Suprapubic skin (tissue), 4 donors: Measurements from ENCODE around the gene BPIFB4. TPM values are rescaled to one million over a fixed set of nuclear protein-coding genes. Genes with fewer than 3 reads are reported as not detected.
"Not testable (repeated sequence)": the region's sequence is repeated elsewhere in the genome, so short reads cannot be mapped to it uniquely, and the experiment has no call there.

ENCODE experiments used
- DNase-seq, 2 donors: peaks; one replicate each; pipeline ENCODE4 v3.0.0-alpha.2; 2019; ENCODE audit warnings: low spot score in 2 of 2
- H3K27ac ChIP-seq: fragments of 200-600 bp; sonication (generic); one replicate; pipeline ENCODE4 v1.5.1; 2019
- H3K27me3 ChIP-seq: fragments of 200-600 bp; sonication (generic); one replicate; pipeline ENCODE4 v1.5.1; 2019
- H3K36me3 ChIP-seq: fragments of 200-600 bp; sonication (generic); one replicate; pipeline ENCODE4 v1.5.1; 2019
- H3K4me1 ChIP-seq: fragments of 200-600 bp; sonication (generic); one replicate; pipeline ENCODE4 v1.5.1; 2019
- H3K4me3 ChIP-seq: fragments of 200-600 bp; sonication (generic); one replicate; pipeline ENCODE4 v1.5.1; 2019; ENCODE audit warnings: mild to moderate bottlenecking
- H3K9me3 ChIP-seq: fragments of 200-600 bp; sonication (generic); one replicate; pipeline ENCODE4 v1.5.1; 2019
- EP300 ChIP-seq: sonication (generic); formaldehyde crosslinking; IDR thresholded peaks from one replicate; pipeline ENCODE4 v1.6.1; 2017; ENCODE audit warnings: antibody characterized with exemption
- POLR2A ChIP-seq, 2 donors: fragments of 450-650 bp; IDR thresholded peaks; one replicate each; pipeline ENCODE4 v1.6.1; 2017; ENCODE audit warnings: antibody characterized with exemption in 2 of 2, mild to moderate bottlenecking in 2 of 2, moderate library complexity in 2 of 2
- POLR2AphosphoS5 ChIP-seq, 3 donors: sonication (generic); formaldehyde crosslinking; IDR thresholded peaks; one replicate each; pipeline ENCODE4 v1.6.1; 2017; ENCODE audit warnings: antibody characterized with exemption in 3 of 3
- WGBS: methylation state at CpG from one replicate; pipeline ENCODE4 v1.1.5; 2018; 5-methylcytosine and 5-hydroxymethylcytosine counted together
- total RNA-seq, 4 donors: library from RNA; depleted of rRNA; stranded (reverse); fragments of >200 nt; gene quantifications; one replicate each; pipeline ENCODE4 v1.1.0, GENCODE V29; 2016
- TF ChIP-seq, protein P1 (sequence below), 2 donors: fragments of 200-600 bp in 1 of 2; fragments of 450-650 bp in 1 of 2; sonication (generic) in 1 of 2; IDR thresholded peaks; one replicate each; pipeline ENCODE4 v1.5.1; 2016 to 2019; ENCODE audit warnings: antibody characterized with exemption in 2 of 2, mild to moderate bottlenecking in 1 of 2, moderate library complexity in 1 of 2

The BPIFB4 gene
- total RNA-seq, 4 donors from 2014 or later = not detected

GRCh38 chr20:33042983-33043730 is 36.3 kb upstream of the BPIFB4 start:
- H3K4me1 ChIP-seq = no peaks in the 10 kb centered on the region
- H3K36me3 ChIP-seq = no peaks in the 10 kb centered on the region
- H3K4me3 ChIP-seq = no peak overlapping the region
- TF ChIP-seq POLR2AphosphoS5 (IDR thresholded peaks at IDR 0.05) (no peak), POLR2A (IDR thresholded peaks at IDR 0.05) (no peak), EP300 (no peak)
- TF ChIP-seq, protein P1, sequence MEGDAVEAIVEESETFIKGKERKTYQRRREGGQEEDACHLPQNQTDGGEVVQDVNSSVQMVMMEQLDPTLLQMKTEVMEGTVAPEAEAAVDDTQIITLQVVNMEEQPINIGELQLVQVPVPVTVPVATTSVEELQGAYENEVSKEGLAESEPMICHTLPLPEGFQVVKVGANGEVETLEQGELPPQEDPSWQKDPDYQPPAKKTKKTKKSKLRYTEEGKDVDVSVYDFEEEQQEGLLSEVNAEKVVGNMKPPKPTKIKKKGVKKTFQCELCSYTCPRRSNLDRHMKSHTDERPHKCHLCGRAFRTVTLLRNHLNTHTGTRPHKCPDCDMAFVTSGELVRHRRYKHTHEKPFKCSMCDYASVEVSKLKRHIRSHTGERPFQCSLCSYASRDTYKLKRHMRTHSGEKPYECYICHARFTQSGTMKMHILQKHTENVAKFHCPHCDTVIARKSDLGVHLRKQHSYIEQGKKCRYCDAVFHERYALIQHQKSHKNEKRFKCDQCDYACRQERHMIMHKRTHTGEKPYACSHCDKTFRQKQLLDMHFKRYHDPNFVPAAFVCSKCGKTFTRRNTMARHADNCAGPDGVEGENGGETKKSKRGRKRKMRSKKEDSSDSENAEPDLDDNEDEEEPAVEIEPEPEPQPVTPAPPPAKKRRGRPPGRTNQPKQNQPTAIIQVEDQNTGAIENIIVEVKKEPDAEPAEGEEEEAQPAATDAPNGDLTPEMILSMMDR (IDR thresholded peaks at IDR 0.05) = no peak
- peaks cover 4% of the 10 kb centered on the region for H3K27me3 ChIP-seq
- H3K27ac ChIP-seq = no peak overlapping the region
- 57% methylated on average over 2 of the region's 2 CpGs for WGBS
- DNase-seq = no peak
- H3K9me3 ChIP-seq = no peaks in the 10 kb centered on the region

DNA sequence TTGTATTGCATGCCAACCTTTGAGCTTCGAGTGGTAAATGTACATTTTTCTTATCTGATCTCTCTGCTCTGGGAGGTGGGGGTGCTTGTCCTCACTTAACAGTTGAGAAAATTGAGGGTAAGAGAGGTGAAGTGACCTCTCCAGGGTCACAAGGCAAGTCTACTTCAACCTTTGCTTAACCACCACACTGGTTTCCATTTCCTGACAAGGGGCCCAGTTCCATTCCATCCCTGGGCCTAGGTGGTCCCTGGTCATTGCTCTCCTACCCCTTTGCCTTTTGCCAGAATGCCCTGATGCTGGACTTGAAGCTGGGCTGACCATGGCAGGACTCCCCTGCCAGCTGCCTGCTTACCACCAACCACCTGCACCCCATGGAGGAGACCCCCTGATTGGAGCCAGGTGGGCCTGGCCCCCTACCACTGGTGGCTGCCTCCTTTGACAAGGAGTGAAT is 35.7 kb upstream of the BPIFB4 start:
- WGBS = 50% methylated on average over 1 of the region's 1 CpG
- Histone ChIP-seq H3K4me1 (no peaks in the 10 kb centered on the region), H3K4me3 (no peak overlapping the region), H3K9me3 (no peaks in the 10 kb centered on the region), H3K36me3 (no peaks in the 10 kb centered on the region), H3K27ac (no peak overlapping the region), H3K27me3 (peaks cover under 1% of the 10 kb centered on the region)
- TF ChIP-seq POLR2A (IDR thresholded peaks at IDR 0.05) = no peak
- DNase-seq = no peak

DNA sequence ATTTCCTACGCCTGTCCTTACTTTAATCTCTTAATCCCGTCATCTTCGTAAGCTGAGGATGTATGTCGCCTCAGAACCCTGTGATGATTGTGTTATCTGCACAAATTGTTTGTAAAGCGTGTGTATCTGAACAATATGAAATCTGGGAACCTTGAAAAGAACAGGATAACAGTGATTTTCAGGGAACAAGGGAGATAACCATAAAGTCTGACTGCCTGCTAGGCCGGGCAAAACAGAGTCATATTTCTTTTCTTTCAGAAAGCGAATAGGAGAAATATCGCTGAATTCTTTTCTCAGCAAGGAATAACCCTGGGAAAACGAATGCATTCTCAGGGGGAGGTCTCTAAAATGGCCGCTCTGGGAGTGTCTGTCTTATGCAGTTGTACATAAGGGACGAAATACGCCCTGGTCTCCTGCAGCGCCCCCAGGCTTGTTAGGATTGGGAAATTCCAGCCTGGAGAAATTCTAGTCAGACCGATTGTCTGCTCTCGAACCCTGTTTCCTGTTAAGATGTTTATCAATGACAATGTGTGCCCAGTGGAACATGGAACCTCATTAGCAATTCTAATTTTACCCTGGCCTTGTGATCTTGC is 34.2 kb upstream of the BPIFB4 start:
- H3K9me3 ChIP-seq, H3K4me1 ChIP-seq, H3K36me3 ChIP-seq, DNase-seq, H3K27ac ChIP-seq, H3K4me3 ChIP-seq, H3K27me3 ChIP-seq: not testable (repeated sequence)
- 82% methylated on average over 15 of the region's 15 CpGs for WGBS

DNA sequence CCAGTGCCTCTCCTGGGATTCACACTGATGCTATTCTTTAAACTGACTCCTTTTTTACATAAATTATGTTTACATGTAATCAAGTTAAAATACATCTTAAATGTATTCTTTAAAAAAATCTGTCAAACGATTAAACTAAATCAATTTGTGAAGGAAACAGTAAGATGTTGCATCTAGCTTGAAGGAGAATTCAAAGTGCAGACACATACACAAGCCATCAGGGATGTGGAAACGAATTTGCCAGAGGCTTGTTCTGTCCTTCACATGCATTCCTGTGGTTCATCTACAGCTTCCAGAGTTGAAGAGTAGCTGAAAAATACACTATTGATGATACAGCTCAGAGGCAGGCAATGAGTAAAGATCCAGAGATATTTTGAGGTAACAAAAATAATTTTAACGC is 33.0 kb upstream of the BPIFB4 start:
- 77% methylated on average over 3 of the region's 3 CpGs for WGBS
- Histone ChIP-seq H3K4me1 (no peaks in the 10 kb centered on the region), H3K36me3 (no peaks in the 10 kb centered on the region), H3K9me3 (no peaks in the 10 kb centered on the region), H3K4me3 (no peak overlapping the region), H3K27ac (no peak overlapping the region), H3K27me3 (no peaks in the 10 kb centered on the region)
- no peak for DNase-seq
- TF ChIP-seq, protein P1 (IDR thresholded peaks at IDR 0.05) = no peak
- no peak for TF ChIP-seq EP300
- TF ChIP-seq POLR2A (IDR thresholded peaks at IDR 0.05) = no peak
- TF ChIP-seq POLR2AphosphoS5 (IDR thresholded peaks at IDR 0.05) = no peak

- Histone ChIP-seq H3K27ac (no peak overlapping the region), H3K9me3 (no peaks in the 10 kb centered on the region), H3K36me3 (no peaks in the 10 kb centered on the region), H3K4me3 (no peak overlapping the region), H3K27me3 (peaks cover 4% of the 10 kb centered on the region), H3K4me1 (no peaks in the 10 kb centered on the region)
- 86% methylated on average over 4 of the region's 4 CpGs for WGBS
- TF ChIP-seq EP300 (no peak), POLR2AphosphoS5 (IDR thresholded peaks at IDR 0.05) (no peak), POLR2A (IDR thresholded peaks at IDR 0.05) (no peak)
- TF ChIP-seq, protein P1 (IDR thresholded peaks at IDR 0.05) = no peak
- DNase-seq = no peak
Observed at GRCh38 chr20:33051333-33051732, 28.1 kb upstream of the BPIFB4 start.

DNA sequence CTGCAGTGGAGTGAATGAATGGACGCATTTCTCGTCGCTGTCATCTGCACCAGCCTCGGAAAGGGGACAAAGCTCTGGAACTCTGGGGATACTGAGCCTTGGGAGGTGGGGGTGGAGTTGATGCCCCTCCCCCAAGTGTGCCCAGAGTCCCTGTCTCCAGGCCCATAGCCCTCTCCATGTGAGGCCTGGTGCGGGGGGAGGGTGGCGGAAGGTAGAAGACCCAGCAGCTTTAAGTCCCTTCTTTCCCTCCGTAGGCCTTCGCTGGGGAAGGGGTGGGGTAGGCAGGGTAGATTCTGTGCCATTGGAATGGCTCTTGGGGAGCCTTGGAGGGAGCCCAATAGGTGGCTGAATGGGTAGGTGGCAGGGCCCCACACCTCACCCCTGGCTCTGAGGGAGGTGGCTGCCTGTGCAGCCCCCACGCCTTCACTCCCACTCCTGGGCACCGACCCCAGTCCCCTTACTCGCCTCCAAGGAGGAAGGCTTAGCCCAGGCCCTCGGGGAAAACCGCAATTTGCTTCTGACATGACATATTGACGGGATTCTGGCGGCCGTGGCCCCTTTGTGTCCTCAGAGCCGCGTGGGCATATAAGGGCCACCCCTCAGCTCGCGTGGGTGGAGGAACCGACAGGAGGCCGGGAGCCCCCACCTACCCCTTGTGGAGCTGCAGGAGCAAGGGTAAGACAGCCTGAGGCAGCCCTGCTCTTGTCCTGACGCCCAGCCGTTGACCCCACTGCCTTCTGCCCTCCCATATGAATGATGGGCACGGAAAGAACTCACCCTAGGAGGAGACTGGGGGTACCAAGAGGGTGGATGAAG is 25.9 kb upstream of the BPIFB4 start, which contains the start of gene BPIFB3:
TSS of gene BPIFB3 (plus strand) at position 613 of the 816 bp plus-strand sequence. CDS start 1,533 bp downstream, outside the sequence.
- no peaks in the 10 kb centered on the region for H3K9me3 ChIP-seq
- no peaks in the 10 kb centered on the region for H3K36me3 ChIP-seq
- H3K27me3 ChIP-seq = peaks cover 4% of the 10 kb centered on the region
- no peak for DNase-seq
- TF ChIP-seq POLR2AphosphoS5 (IDR thresholded peaks at IDR 0.05) (no peak), EP300 (no peak), POLR2A (IDR thresholded peaks at IDR 0.05) (no peak)
- TF ChIP-seq, protein P1 (IDR thresholded peaks at IDR 0.05) = no peak
- no peak within 1 kb of the TSS for H3K27ac ChIP-seq
- H3K4me1 ChIP-seq = no peaks in the 10 kb centered on the region
- WGBS = 80% methylated on average over 18 of the region's 25 CpGs
- H3K4me3 ChIP-seq = no peak within 1 kb of the TSS
